Uterus (tissue), 2 donors: ENCODE measurements around the gene SFXN5.

ENCODE experiments used
- POLR2A ChIP-seq, 2 donors: fragments of 450-650 bp; IDR thresholded peaks; one replicate each; pipeline ENCODE4 v1.6.1; 2016; ENCODE audit warnings: antibody characterized with exemption in 2 of 2, mild to moderate bottlenecking in 1 of 2, moderate library complexity in 1 of 2
- TF ChIP-seq, protein P1 (sequence below), 4 experiments: fragments of 200-600 bp in 2 of 4; fragments of 450-650 bp in 2 of 4; sonication (generic) in 2 of 4; IDR thresholded peaks; one replicate each; pipeline ENCODE4 v1.5.1; 2016 to 2019; ENCODE audit warnings: antibody characterized with exemption in 4 of 4, mild to moderate bottlenecking in 2 of 4, moderate library complexity in 1 of 4

DNA sequence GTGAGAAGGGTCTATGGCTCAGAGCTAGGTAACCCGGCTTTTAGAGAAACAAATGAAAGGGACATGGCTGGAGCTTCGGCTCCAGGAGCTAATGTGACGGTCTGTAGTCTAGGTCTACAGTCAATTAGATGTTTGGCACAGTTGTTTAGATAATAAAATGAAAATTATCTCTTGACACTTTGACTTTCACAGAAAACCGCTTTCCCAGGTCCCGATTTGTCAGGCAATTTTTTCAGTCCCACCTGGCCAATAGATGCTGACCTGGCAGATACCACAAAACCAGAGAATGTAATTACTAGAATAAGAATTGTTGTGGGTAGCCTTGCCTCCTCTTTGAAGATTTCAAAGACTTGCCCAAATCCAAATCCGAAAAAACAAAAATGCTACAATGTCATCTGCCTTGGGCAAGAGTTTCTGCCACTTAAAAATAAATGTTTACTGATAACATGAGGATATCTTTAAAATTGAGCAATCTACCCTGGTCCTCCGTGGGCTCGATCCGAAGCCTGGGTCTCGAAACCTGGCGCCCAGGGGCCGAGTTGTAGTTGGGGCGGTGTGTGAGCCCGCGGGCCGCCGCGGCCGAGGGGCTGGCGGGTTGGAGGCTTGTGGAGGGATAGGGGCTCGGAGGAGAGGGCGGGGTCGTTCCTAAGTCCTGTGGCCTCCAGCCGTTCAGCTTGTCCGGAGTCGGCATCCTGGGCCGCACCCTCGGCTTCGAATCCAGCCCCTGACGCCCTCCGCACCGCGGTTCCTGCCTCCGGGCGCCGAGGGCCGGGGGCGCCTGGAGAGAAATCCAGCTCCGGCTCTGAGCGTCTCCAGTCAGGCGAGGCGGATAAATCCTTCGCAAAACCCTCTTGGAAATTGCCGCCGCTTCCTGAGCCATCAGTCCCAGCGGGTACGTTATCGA is 151.8 kb downstream of the SFXN5 start:
- TF ChIP-seq, protein P1, sequence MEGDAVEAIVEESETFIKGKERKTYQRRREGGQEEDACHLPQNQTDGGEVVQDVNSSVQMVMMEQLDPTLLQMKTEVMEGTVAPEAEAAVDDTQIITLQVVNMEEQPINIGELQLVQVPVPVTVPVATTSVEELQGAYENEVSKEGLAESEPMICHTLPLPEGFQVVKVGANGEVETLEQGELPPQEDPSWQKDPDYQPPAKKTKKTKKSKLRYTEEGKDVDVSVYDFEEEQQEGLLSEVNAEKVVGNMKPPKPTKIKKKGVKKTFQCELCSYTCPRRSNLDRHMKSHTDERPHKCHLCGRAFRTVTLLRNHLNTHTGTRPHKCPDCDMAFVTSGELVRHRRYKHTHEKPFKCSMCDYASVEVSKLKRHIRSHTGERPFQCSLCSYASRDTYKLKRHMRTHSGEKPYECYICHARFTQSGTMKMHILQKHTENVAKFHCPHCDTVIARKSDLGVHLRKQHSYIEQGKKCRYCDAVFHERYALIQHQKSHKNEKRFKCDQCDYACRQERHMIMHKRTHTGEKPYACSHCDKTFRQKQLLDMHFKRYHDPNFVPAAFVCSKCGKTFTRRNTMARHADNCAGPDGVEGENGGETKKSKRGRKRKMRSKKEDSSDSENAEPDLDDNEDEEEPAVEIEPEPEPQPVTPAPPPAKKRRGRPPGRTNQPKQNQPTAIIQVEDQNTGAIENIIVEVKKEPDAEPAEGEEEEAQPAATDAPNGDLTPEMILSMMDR (IDR thresholded peaks at IDR 0.05): no peak
- TF ChIP-seq POLR2A (IDR thresholded peaks at IDR 0.05): no peak
